ENCODE data around the gene DEGS2.
A peak's percentile ranks its signal among the peaks of the same experiment; 100 is the strongest.

Gene DEGS2

DNA sequence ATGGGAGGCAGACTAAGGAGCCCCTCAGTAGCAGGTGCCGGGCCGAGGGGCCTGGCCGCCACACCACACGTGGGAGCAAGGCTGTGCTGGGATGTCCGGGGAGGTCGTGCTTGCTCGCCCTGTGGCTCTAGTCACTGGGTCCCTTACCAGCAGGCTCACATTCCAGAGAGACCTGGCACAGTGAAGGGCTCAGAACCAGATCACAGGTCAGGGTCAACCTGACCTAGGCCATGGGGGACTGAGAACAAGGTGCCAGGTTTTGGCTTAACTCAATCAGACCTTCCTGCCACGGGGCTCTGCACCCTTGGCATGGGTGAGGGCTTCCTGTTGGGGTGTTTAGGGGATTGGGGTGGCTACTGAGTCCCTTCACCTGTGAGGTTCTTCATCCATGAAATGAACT, 22.3 kb downstream of the DEGS2 start:
- no peaks in the 10 kb centered on the region for H3K36me3 ChIP-seq (ENCODE audit: insufficient read depth)
- peak overlapping the region; percentile 67; the same call in 1 of the 2 replicates for H3K4me2 ChIP-seq
- no peak overlapping the region for H2AFZ ChIP-seq (ENCODE audit: low read depth)
- H3K4me3 ChIP-seq (IDR thresholded peaks at IDR 0.05; ENCODE audit: insufficient read depth, low read depth, low read length): no peak overlapping the region
- H3K27ac ChIP-seq: no peak overlapping the region
- no peaks in the 10 kb centered on the region for H3K27me3 ChIP-seq (ENCODE audit: insufficient read depth, low read depth)
- H3K9ac ChIP-seq: no peak overlapping the region
- H3K4me1 ChIP-seq (ENCODE audit: low read depth, poor library complexity, severe bottlenecking): peaks cover 27% of the 10 kb centered on the region
- TF ChIP-seq, protein P1, sequence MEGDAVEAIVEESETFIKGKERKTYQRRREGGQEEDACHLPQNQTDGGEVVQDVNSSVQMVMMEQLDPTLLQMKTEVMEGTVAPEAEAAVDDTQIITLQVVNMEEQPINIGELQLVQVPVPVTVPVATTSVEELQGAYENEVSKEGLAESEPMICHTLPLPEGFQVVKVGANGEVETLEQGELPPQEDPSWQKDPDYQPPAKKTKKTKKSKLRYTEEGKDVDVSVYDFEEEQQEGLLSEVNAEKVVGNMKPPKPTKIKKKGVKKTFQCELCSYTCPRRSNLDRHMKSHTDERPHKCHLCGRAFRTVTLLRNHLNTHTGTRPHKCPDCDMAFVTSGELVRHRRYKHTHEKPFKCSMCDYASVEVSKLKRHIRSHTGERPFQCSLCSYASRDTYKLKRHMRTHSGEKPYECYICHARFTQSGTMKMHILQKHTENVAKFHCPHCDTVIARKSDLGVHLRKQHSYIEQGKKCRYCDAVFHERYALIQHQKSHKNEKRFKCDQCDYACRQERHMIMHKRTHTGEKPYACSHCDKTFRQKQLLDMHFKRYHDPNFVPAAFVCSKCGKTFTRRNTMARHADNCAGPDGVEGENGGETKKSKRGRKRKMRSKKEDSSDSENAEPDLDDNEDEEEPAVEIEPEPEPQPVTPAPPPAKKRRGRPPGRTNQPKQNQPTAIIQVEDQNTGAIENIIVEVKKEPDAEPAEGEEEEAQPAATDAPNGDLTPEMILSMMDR (conservative IDR thresholded peaks at IDR 0.05; ENCODE audit: low read depth, low read length): no peak
- H4K20me1 ChIP-seq (ENCODE audit: insufficient read depth): no peaks in the 10 kb centered on the region
- no peaks in the 10 kb centered on the region for H3K79me2 ChIP-seq (ENCODE audit: insufficient read depth, low read depth)

GRCh38 chr14:100135784-100136183, 23.7 kb downstream of the DEGS2 start:
- H3K36me3 ChIP-seq (ENCODE audit: insufficient read depth): no peaks in the 10 kb centered on the region
- no peak overlapping the region for H2AFZ ChIP-seq (ENCODE audit: low read depth)
- no peak overlapping the region for H3K4me3 ChIP-seq (IDR thresholded peaks at IDR 0.05; ENCODE audit: insufficient read depth, low read depth, low read length)
- H3K27me3 ChIP-seq (ENCODE audit: insufficient read depth, low read depth): no peaks in the 10 kb centered on the region
- H3K4me1 ChIP-seq (ENCODE audit: low read depth, poor library complexity, severe bottlenecking): peaks cover 27% of the 10 kb centered on the region
- H3K4me2 ChIP-seq: no peak overlapping the region
- no peaks in the 10 kb centered on the region for H4K20me1 ChIP-seq (ENCODE audit: insufficient read depth)
- H3K79me2 ChIP-seq (ENCODE audit: insufficient read depth, low read depth): no peaks in the 10 kb centered on the region
- no peak overlapping the region for H3K9ac ChIP-seq
- TF ChIP-seq, protein P1 (conservative IDR thresholded peaks at IDR 0.05; ENCODE audit: low read depth, low read length): no peak
- H3K27ac ChIP-seq: no peak overlapping the region

- Histone ChIP-seq H3K27me3 (ENCODE audit: insufficient read depth, low read depth) (no peaks in the 10 kb centered on the region), H4K20me1 (ENCODE audit: insufficient read depth) (no peaks in the 10 kb centered on the region), H3K4me1 (ENCODE audit: low read depth, poor library complexity, severe bottlenecking) (peaks cover 22% of the 10 kb centered on the region), H3K9ac (no peak overlapping the region), H2AFZ (ENCODE audit: low read depth) (no peak overlapping the region), H3K36me3 (ENCODE audit: insufficient read depth) (no peaks in the 10 kb centered on the region), H3K4me3 (IDR thresholded peaks at IDR 0.05; ENCODE audit: insufficient read depth, low read depth, low read length) (no peak overlapping the region), H3K79me2 (ENCODE audit: insufficient read depth, low read depth) (no peaks in the 10 kb centered on the region), H3K27ac (no peak overlapping the region), H3K4me2 (no peak overlapping the region)
- TF ChIP-seq, protein P1 (conservative IDR thresholded peaks at IDR 0.05; ENCODE audit: low read depth, low read length): no peak
These were observed 24.4 kb downstream of the DEGS2 start for GRCh38 chr14:100135073-100135472.

DNA sequence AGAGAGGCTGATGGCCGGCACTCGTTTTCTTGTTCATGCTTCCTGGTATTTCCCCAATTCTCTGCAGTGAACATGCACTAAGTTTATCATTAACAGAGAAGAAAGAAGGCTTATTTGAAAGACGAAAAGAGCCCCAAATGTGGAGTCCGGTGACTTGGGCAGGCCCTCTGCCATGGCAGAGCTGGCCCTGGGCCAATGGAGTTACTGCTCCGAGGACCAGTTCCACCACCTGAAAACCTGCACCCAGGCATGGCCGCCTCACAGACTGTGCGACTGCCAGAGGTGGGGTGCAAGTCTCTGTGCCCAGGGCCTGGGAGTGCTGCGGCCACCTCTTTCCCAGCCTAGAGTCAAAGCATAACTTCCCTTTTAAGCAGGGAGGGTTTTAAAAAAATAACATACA, 24.9 kb downstream of the DEGS2 start:
- Histone ChIP-seq H3K4me1 (ENCODE audit: low read depth, poor library complexity, severe bottlenecking) (peaks cover 18% of the 10 kb centered on the region), H4K20me1 (ENCODE audit: insufficient read depth) (no peaks in the 10 kb centered on the region), H3K36me3 (ENCODE audit: insufficient read depth) (no peaks in the 10 kb centered on the region), H3K4me3 (IDR thresholded peaks at IDR 0.05; ENCODE audit: insufficient read depth, low read depth, low read length) (no peak overlapping the region), H3K27me3 (ENCODE audit: insufficient read depth, low read depth) (no peaks in the 10 kb centered on the region), H3K9ac (no peak overlapping the region), H3K4me2 (no peak overlapping the region), H2AFZ (ENCODE audit: low read depth) (no peak overlapping the region), H3K79me2 (ENCODE audit: insufficient read depth, low read depth) (no peaks in the 10 kb centered on the region), H3K27ac (no peak overlapping the region)
- TF ChIP-seq, protein P1 (conservative IDR thresholded peaks at IDR 0.05; ENCODE audit: low read depth, low read length): no peak

Data from KMS-11 (cell line).